Esophagus (tissue), 2 donors: ENCODE measurements around the gene SMCO2. TPM values are rescaled to one million over a fixed set of nuclear protein-coding genes. Genes with fewer than 3 reads are reported as not detected.
A peak's percentile ranks its signal among the peaks of the same experiment; 100 is the strongest.

Experiments used
- H3K27ac ChIP-seq, 2 donors: one replicate each; pipeline ENCODE4 v1.5.1; 2013; ENCODE audit warnings: low read depth in 2 of 2, mild to moderate bottlenecking in 2 of 2, inconsistent platforms in 1 of 2, low read length in 1 of 2, moderate library complexity in 1 of 2
- H3K27me3 ChIP-seq, 2 donors: one replicate each; pipeline ENCODE4 v1.6.1; 2013; ENCODE audit warnings: low read length in 2 of 2, control low read depth in 1 of 2, mild to moderate bottlenecking in 1 of 2; ENCODE audit not compliant: insufficient read depth in 2 of 2, control insufficient read depth in 1 of 2
- H3K36me3 ChIP-seq, 2 donors: one replicate each; pipeline ENCODE4 v1.6.1; 2013; ENCODE audit warnings: low read length in 1 of 2; ENCODE audit not compliant: control insufficient read depth in 2 of 2, insufficient read depth in 2 of 2
- H3K4me1 ChIP-seq, 2 donors: one replicate each; pipeline ENCODE4 v1.6.1; 2013; ENCODE audit warnings: low read length in 1 of 2; ENCODE audit not compliant: control insufficient read depth in 2 of 2, insufficient read depth in 2 of 2
- H3K4me3 ChIP-seq, 2 donors: one replicate each; pipeline ENCODE4 v1.5.1; 2013; ENCODE audit warnings: low read length in 2 of 2, mild to moderate bottlenecking in 2 of 2, low read depth in 1 of 2, moderate library complexity in 1 of 2
- H3K9me3 ChIP-seq, 2 donors: one replicate each; pipeline ENCODE4 v1.6.1; 2013; ENCODE audit warnings: mild to moderate bottlenecking in 2 of 2, low read depth in 1 of 2, low read length in 1 of 2, moderate library complexity in 1 of 2; ENCODE audit not compliant: control insufficient read depth in 2 of 2, insufficient read depth in 1 of 2
- WGBS, 2 donors: extraction: QIAGEN DNeasy Blood & Tissue Kit; methylation state at CpG; one replicate each; pipeline ENCODE4 v1.1.7; 2013; 5-methylcytosine and 5-hydroxymethylcytosine counted together
- polyA plus RNA-seq, 2 donors: library from polyadenylated mRNA; stranded (reverse); fragments of 200-250 nt; gene quantifications; one replicate each; pipeline ENCODE4 v1.2.3, GENCODE V29; 2013
- donor health status: healthy with polysubstance abuse.
- donor health status: Bipolar disorder and iron deficiency.

The SMCO2 gene
- polyA plus RNA-seq, 2 donors, result 0.66 to 1.6 TPM

DNA sequence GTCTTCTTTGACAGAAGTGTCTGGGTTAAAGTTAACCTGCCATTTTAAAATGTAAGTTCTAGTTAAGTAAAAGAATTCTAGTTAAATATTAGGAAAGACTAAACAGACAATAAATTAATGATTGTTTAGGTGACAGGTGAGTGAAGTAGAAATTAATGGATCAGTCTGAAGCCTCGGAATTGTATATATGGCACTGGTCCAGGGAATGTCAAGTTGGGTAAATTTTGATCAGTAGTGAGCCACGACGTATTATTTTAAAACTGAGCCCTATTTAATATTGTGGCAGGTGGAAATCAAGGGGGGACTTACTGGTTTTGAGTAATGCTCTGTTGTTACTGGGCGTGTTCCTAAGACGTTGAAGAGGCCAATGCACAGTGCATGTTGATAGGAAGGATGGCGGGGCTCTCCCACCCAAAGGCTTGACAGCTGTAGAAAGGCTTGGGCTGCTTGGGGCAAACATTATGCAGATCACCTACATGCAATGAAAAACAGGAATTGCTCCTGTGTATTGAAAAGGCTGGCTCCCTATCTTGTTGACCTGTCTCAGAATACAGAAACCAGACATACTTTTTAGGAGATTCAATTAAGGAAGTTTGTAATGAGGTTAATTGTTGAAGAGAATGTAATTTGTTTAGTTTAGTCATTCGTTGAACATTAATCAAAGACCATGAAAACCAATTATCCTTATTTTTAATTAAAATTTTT, 71.6 kb downstream of the SMCO2 start:
- Histone ChIP-seq H3K27me3 (no peaks in the 10 kb centered on the region), H3K9me3 (no peaks in the 10 kb centered on the region), H3K4me3 (no peak overlapping the region), H3K36me3 (no peaks in the 10 kb centered on the region), H3K27ac (no peak overlapping the region), H3K4me1 (peaks cover 0 to 4% of the 10 kb centered on the region in 2 donors)
- 74 to 75% methylated on average over 7 of the region's 7 CpGs for WGBS, 2 donors

- Histone ChIP-seq H3K27me3 (no peaks in the 10 kb centered on the region), H3K36me3 (no peaks in the 10 kb centered on the region), H3K27ac (no peak overlapping the region), H3K9me3 (no peaks in the 10 kb centered on the region), H3K4me1 (peaks cover 0 to 4% of the 10 kb centered on the region in 2 donors), H3K4me3 (no peak overlapping the region)
- WGBS, 2 donors, result 31 to 52% methylated on average over 4 of the region's 4 CpGs
These were observed 74.5 kb downstream of the SMCO2 start for GRCh38 chr12:27521066-27521465.

GRCh38 chr12:27521981-27522380, 75.4 kb downstream of the SMCO2 start:
- 94 to 95% methylated on average over 4 of the region's 4 CpGs for WGBS, 2 donors
- no peak overlapping the region for H3K27ac ChIP-seq
- H3K36me3 ChIP-seq, result no peaks in the 10 kb centered on the region
- peaks cover 3 to 4% of the 10 kb centered on the region in 2 donors for H3K4me1 ChIP-seq
- no peak overlapping the region for H3K4me3 ChIP-seq
- no peaks in the 10 kb centered on the region for H3K27me3 ChIP-seq
- no peaks in the 10 kb centered on the region for H3K9me3 ChIP-seq

GRCh38 chr12:27523305-27523641, 76.7 kb downstream of the SMCO2 start:
- WGBS, 2 donors, result 1 to 2% methylated on average over 6 of the region's 6 CpGs
- no peaks in the 10 kb centered on the region for H3K27me3 ChIP-seq
- H3K27ac ChIP-seq, result peak overlapping the region; percentile 81 to 96
- H3K9me3 ChIP-seq, result no peaks in the 10 kb centered on the region
- H3K4me3 ChIP-seq, result peak overlapping the region; percentile 66 to 70
- no peaks in the 10 kb centered on the region for H3K36me3 ChIP-seq
- H3K4me1 ChIP-seq, result peaks cover 3 to 4% of the 10 kb centered on the region in 2 donors

DNA sequence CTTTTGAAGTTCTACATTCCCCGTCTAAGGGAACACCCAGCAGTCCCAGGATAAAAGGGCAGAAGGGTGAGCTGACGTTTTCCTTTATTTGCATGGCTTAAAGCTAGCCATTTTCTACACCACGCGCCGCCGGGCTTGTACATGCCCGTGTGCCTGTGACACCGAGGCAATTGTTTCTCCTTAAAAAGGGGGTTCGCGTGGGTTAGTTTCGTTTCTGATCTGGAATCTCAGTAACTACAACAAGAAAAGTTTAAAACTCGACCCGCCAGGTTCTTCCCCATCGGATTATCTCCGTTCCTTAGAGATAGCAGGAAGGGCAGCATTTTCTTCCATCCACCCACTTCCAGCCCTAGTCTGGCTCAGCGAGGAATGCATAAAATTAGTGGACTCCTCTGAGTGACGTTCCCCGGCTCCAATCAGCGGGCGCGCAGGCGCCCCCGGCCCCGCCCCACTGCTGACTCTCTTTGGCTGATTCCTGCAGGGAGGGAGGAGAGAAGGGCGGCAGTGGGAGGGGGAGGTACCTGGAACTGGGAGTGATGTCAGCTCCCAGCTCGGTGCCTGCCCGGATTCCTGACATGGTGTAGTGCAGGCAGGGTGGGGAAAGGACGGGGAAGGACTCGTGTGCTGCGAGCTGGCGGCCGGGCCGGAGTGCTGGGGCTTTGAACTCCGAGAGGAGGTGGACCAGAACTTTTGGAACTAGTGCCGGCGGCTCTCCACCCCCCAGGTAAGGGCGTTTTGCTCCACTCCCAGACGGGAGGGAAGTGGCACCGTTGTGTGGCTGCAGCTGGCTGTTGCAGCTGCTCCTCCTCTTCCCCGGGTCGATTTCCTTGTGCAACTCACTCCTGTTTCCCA, 77.3 kb downstream of the SMCO2 start, which contains the start of gene PPFIBP1:
Gene PPFIBP1 (plus strand): TSS at position 565 of the 852 bp plus-strand sequence. CDS start 109,191 bp downstream, outside the sequence.
- no peaks in the 10 kb centered on the region for H3K36me3 ChIP-seq
- 0% methylated on average over 41 of the region's 41 CpGs for WGBS, 2 donors
- peak within 1 kb of the TSS; percentile 93 to 96 for H3K27ac ChIP-seq
- H3K4me1 ChIP-seq, result peaks cover 3 to 4% of the 10 kb centered on the region in 2 donors
- H3K9me3 ChIP-seq, result no peaks in the 10 kb centered on the region
- peak within 1 kb of the TSS; percentile 66 to 70 for H3K4me3 ChIP-seq
- H3K27me3 ChIP-seq, result no peaks in the 10 kb centered on the region

GRCh38 chr12:27524494-27524835, 77.9 kb downstream of the SMCO2 start:
- peaks cover 3 to 4% of the 10 kb centered on the region in 2 donors for H3K4me1 ChIP-seq
- no peaks in the 10 kb centered on the region for H3K36me3 ChIP-seq
- H3K4me3 ChIP-seq, result peak overlapping the region; percentile 66 to 70
- 0% methylated on average over 8 of the region's 8 CpGs for WGBS, 2 donors
- no peaks in the 10 kb centered on the region for H3K27me3 ChIP-seq
- H3K9me3 ChIP-seq, result no peaks in the 10 kb centered on the region
- H3K27ac ChIP-seq, result peak overlapping the region; percentile 93 to 96

GRCh38 chr12:27524839-27525753, 78.6 kb downstream of the SMCO2 start:
- H3K27me3 ChIP-seq, result no peaks in the 10 kb centered on the region
- H3K4me1 ChIP-seq, result peaks cover 3 to 4% of the 10 kb centered on the region in 2 donors
- WGBS, 2 donors, result 2 to 6% methylated on average over 16 of the region's 16 CpGs
- H3K9me3 ChIP-seq, result no peaks in the 10 kb centered on the region
- peak overlapping the region; percentile 53 to 90 for H3K27ac ChIP-seq
- no peaks in the 10 kb centered on the region for H3K36me3 ChIP-seq
- peak overlapping the region; percentile 48 to 66 for H3K4me3 ChIP-seq

DNA sequence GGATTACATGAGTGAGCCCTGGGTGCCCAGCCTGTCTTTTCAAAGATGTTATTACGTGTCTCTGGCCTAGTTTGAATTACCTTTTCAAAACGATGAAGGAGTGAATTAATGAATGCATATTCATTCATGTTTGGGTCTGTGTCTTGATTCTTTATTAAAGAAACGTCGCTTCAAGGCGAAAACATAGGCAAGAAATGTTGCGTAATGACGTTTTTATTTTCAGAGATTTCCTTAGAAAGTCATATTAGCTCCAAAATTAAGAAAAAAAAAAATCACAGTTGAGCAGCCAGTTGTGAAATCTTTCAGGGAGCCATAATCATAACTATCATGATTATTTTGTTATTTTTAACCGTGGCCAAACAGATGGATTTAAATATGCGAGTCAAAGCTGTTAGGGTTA, 81.0 kb downstream of the SMCO2 start:
- H3K27me3 ChIP-seq, result no peaks in the 10 kb centered on the region
- H3K27ac ChIP-seq, result no peak overlapping the region
- 78 to 81% methylated on average over 9 of the region's 9 CpGs for WGBS, 2 donors
- H3K36me3 ChIP-seq, result no peaks in the 10 kb centered on the region
- H3K4me3 ChIP-seq, result no peak overlapping the region
- H3K9me3 ChIP-seq, result no peaks in the 10 kb centered on the region
- peaks cover 0 to 3% of the 10 kb centered on the region in 2 donors for H3K4me1 ChIP-seq

GRCh38 chr12:27528788-27529187, 82.3 kb downstream of the SMCO2 start:
- no peak overlapping the region for H3K27ac ChIP-seq
- no peaks in the 10 kb centered on the region for H3K36me3 ChIP-seq
- H3K4me1 ChIP-seq, result peaks cover 0 to 3% of the 10 kb centered on the region in 2 donors
- H3K4me3 ChIP-seq, result no peak overlapping the region
- no peaks in the 10 kb centered on the region for H3K9me3 ChIP-seq
- 87 to 92% methylated on average over 3 of the region's 3 CpGs for WGBS, 2 donors
- H3K27me3 ChIP-seq, result no peaks in the 10 kb centered on the region
